GM21723 (cell line): ENCODE measurements around the gene SGMS1.
"Not testable (repeated sequence)": the region's sequence is repeated elsewhere in the genome, so short reads cannot be mapped to it uniquely, and the experiment has no call there.

Experiments used
- ATAC-seq: cut with Tn5 transposase; IDR thresholded peaks from one replicate; pipeline ENCODE4 v1.9.1; 2021; ENCODE audit warnings: mild to moderate bottlenecking, moderate library complexity; ENCODE audit not compliant: unreplicated experiment

Gene SGMS1

GRCh38 chr10:50355693-50356480, 267.9 kb downstream of the SGMS1 start:
- ATAC-seq: not testable (repeated sequence)

DNA sequence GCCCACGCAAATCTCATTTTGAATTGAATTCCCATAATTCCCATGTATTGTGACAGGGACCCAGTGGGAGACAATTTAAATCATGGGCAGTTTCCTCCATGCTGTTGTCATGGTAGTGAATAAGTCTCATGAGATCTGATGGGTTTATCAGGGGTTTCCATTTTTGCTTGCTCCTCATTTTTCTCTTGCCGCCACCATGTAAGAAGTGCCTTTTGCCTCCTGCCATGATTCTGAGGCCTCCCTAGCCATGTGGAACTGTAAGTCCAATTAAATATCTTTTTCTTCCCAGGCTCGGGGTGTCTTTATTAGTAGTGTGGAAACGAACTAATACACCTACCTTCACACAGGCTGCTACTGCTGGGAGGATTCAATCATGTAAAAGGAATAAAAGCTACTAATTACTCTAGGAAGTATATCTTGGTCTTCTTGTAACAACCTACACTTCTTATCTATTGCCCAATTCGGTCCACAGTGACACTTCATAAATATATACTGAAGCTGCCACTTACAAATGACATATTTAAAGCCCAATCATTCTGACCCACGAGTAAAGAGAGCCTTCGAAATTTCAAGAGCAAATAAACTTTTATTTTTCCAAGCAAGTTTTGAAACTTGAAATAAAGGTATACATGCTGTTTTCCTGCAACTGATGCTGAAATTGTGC, 272.1 kb downstream of the SGMS1 start:
- no peak for ATAC-seq

DNA sequence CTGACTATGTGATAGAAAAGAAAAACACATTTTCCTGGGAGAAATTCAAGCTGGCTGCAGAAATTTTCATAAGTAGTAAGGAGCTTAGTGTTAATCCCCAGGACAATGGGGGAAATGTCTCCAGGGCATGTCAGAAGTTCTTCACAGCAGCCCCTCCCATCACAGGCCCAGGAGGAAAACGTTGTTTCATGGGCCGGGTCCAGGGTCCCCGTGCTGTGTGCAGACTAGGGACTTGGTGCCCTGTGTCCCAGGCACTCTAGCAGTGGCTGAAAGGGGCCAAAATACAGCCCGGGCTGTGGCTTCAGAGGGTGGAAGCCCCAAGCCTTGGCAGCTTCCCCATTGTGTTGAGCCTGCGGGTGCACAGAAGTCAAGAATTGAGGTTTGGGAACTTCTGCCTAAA, 273.4 kb downstream of the SGMS1 start:
- no peak for ATAC-seq

DNA sequence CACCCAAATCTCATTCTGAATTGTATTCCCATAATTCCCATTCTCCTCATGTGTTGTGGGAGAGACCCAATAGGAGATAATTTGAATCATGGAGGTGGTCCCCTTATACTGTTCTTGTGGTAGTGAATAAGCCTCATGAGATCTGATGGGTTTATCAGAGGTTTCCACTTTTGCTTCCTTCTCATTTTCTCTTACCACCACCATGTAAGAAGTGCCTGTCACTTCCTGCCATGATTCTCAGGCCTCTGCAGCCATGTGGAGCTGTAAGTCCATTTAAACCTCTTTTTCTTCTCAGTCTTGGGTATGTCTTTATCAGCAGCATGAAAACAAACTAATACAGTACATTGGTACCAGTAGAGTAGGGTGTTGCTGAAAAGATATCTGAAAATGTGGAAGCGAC, 274.2 kb downstream of the SGMS1 start:
- ATAC-seq: no peak

- peak; percentile 92 for ATAC-seq
These were observed 276.4 kb downstream of the SGMS1 start for GRCh38 chr10:50347394-50347802.

DNA sequence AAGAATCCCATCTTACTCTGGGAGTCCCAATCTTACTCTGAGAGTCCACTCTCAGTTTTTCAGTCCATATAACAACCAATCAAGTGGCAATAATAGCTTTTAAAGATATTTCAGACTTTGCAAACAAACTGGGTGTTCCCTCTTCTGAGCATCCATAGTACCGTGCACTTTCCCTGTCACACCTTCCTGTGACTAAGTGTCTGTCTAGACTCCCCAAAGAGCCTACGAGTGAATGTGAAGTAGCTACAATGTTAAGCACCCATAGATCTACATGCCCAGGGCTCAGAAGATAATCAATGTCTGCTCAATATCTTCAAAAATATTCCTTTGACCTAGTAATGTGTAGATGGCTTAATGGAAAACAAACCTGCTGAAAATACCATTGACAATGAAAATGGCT, 276.8 kb downstream of the SGMS1 start:
- ATAC-seq: no peak

- no peak for ATAC-seq
These were observed 278.2 kb downstream of the SGMS1 start for GRCh38 chr10:50345545-50345944.

GRCh38 chr10:50343702-50344331, 279.9 kb downstream of the SGMS1 start:
- ATAC-seq: no peak

DNA sequence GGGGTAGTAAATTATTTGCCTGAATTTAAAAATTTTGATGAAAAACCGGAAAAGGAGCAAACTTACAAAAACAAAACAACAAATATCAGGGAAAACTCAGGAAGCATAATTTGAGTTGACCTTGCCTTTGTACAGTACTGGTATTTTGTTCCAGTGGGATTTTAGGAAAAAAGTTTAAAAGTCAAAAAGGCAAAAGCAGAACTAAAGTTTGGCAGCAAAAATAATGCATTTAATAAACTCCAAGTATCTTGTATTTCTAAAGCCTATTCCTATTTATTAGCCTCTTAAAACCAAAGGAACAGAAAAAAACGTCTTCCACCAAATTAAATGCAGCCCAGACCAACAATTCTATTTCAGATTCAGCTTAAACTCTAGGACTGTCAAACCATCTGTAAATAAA, 281.8 kb downstream of the SGMS1 start:
- no peak for ATAC-seq

GRCh38 chr10:50336140-50336539, 287.6 kb downstream of the SGMS1 start:
- ATAC-seq: no peak

GRCh38 chr10:50335397-50335796, 288.4 kb downstream of the SGMS1 start:
- no peak for ATAC-seq

DNA sequence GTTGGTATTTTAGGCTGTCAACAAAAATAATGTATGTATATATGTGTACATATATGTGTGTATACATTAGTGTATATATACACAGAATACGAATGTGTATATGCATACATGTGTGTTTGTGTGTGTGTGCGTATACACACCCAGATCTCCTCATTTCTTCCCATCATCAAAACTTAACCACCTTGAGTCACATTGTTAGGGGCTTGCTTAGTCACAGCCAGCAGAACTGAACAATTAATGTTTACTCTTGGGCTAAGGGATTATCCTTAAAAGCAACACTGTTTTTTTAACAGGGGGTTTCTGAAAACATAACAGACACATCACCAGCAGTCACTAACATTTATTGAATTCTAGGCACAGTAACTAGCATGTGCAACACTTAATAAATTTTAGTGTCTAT, 289.5 kb downstream of the SGMS1 start:
- no peak for ATAC-seq

- ATAC-seq: no peak
These were observed 289.9 kb downstream of the SGMS1 start for GRCh38 chr10:50333872-50334271.

DNA sequence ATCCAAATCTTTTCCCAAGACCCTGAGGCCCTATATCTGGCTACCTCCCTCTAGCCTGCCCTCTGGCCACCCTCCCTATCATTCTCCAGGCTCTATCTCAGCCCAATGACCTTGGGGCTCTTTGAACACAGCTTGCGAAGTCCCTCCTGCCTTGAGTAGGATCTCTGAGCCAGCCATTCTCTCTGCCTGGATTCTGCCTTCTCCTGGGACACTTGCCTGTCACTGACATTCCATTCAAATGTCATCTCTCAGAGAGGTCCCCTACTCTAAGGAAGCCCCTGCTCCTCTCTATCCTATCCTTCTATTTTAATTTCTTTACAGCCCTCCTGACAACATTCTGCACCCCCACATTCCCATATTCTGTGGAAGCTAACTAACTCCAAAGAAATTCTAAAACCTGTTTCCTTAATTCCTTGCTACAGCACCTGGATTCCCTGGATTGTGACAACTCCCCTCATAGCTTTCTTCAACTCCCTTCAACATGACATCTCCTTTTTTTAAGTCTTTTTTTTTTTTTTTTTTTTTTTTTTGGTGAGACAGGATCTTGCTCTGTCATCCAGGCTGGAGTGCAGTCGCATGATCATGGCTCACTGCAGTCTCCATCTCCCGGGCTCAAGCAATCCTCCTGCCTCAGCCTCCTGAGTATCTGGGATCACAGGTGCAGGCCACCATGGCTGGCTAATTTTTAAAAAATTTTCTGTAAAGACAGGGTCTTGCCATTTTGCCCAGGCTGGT, 291.5 kb downstream of the SGMS1 start:
- no peak for ATAC-seq

DNA sequence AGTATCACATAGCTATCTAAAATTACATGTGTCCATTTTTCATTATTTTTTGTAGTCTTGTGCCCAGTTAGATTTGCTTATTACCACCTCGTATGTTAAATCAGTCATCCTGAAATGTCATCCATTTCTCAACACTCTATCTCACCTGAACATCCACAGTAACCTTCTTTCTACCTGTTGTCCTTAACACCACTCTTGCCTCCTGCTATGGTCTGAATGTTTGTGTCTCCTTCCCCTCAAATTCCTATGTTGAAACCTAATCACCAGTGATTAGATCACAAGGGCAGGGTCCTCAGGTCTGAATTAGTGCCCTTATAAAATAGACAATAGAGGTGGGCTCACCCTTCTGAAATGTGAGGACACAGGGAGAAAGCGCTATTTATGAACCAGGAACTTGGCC, 292.3 kb downstream of the SGMS1 start:
- ATAC-seq: no peak

- ATAC-seq: no peak
These were observed 296.7 kb downstream of the SGMS1 start for GRCh38 chr10:50326757-50327701.

DNA sequence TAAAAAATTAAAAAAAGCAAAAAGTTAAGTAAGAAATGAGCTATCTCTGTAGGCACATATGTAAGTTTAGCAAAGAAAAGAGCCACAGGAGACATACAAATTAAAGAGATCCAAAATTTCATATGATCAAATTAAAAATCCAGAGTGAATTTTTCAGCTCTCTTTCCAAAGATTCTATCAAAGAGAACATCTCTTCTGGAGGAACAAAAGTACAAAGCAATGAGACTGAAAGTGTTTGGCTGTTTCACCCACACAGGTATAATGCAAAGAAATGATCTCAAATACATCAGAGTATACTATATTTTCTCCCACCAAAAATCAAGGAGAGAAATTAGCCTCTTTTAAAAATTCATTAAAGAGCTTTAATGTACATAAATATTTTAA, 297.6 kb downstream of the SGMS1 start:
- ATAC-seq: no peak

DNA sequence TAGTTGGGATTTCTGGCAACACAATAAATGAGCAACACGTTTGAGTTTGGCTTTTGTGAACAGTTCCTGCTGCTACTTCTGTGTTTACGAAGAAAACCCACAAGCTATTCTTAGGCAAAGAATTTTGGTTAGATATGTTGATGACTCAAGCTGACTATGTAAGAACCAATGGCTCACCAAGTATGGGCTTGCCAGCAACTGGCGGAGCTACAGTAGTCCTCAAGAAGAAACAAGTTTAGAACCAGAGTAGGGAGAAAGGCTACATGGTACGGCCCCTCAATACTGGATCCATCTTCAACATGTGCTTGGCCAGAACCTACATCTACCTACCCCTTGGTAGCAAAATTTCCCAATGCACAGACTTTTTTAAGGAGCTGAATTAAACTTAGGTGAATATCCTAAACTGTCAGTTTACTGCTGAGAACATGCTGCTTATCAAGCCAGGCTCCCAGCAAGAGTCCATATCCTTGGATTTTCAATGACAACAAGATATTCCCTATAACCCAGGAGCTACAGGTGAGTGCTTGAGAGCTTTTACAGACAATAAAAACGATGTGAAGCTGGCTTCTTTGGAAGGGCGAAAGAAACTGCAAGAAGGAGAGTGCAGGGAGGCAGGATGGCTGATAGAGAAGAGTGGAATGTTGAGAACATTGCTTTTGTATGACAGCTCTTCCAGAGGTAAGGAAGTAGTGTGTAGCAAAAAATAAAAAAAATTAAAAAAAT, 298.1 kb downstream of the SGMS1 start:
- peak; percentile 71 for ATAC-seq

- ATAC-seq: no peak
These were observed 298.9 kb downstream of the SGMS1 start for GRCh38 chr10:50324680-50325393.
